NCI-H2227 treated with DMSO at 0.1 percent for 48 hours (cell line): ENCODE results near the gene P2RX4.
"Not testable (repeated sequence)": the region's sequence is repeated elsewhere in the genome, so short reads cannot be mapped to it uniquely, and the experiment has no call there.

Experiments
- DNase-seq: peaks from one replicate; lab custom pipeline; 2025; lab: John Stamatoyannopoulos, UW

The P2RX4 gene

DNA sequence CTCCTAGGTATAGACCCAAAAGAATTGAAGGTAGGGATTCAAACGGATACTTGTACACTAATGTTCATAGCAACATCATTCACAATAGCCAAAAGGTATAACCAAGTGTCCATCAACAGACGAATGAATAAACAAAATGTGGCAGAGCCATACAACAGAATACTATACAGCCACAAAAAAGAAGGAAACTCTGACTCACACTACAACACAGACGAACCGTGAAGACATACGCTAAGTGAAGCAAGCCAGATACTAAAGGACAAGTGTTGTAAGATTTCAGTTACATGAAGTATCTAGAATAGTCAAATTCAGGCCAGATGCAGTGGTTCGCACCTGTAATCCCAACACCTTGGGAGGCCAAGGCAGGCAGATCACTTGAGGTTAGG is 67.4 kb downstream of the P2RX4 start:
- DNase-seq: no peak

DNA sequence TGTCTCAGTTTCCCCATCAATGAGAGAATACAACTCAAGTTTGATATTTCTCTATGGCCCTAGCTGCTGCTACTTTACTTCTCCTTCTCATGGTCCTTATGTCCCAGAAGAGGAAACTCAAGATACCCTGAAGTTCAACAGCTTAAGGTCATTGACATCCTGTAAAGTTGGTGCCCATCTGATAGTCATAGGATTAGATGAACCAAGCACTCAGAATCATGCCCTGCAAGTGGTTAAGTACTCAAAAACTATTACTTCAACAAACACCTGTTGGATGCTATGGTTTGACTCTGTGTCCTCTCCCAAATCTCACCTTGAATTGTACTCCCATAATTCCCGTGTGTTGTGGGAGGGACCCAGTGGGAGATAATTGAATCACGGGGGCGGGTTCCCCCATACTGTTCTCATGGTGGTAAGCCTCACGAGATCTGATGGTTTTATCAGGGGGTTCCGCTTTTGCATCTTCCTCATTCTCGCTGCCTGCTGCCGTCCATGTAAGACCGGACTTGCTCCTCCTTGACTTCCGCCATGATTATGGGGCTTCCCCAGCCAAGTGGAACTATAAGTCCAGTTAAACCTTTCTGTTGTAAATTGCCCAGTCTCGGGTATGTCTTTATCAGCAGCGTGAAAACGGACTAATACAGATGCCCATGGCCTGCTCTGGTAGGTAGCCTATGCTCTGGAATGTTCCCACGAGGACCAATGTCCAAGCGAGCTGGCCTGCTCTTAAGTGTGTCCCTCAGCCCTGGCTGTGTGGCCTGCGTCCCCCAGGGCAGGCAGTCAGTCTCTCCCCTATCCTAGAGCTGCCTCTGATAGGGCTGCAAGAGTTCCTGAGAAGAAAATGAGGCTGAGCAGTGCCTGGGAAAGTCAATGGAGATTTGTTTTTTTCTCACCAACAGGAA is 68.5 kb downstream of the P2RX4 start:
- no peak for DNase-seq

DNA sequence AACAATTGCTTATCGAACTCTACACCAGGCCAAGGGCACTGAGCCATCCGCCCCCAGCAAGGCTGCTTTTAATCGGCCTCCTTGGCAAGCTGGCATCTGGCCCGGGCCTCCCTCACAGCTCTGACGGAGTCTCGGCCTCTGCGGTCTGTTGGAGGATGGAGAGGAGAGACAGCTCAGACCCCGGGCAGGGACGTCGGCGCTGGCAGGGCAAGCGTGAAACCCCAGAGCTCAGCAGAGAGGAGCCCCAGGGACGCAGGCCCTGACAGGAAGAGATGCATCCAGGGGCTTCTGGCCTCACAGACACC is 69.1 kb downstream of the P2RX4 start:
- no peak for DNase-seq

- DNase-seq: no peak
Observed at GRCh38 chr12:121279507-121279915, 69.6 kb downstream of the P2RX4 start.

- not testable (repeated sequence) for DNase-seq
Observed at GRCh38 chr12:121280531-121280930, 70.6 kb downstream of the P2RX4 start.

GRCh38 chr12:121281116-121281515 is 71.2 kb downstream of the P2RX4 start:
- not testable (repeated sequence) for DNase-seq

DNA sequence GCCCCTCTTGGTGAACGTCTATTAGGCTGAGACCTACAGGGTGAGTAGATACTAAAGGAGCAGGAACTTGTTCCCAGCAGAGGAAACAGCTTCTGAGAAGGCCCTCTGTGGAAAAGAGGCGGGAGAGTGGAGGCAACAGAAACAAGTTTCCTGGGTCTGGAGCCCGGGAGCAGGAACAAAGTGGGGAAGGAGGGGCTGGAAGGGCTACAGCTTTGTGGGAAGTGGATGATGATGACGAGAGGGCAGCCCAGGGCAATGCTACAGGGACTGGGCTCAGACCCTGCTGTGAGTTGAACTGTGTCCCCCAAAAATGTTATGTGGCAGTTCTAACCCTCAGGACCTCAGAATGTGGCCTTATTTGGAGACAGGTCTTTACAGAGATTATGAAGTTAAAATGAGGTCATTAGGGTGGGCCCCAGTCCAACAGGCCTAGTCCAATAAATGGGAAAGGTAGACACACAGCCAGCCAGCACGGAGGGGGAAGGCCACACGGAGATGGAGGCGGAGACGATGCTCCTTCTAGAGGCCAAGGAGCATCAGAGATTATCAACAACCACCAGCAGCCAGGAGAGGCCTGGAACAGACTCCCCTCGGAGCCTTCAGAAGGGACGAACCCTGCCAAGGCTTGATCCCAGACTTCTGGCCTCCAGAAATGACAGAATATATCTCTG is 72.3 kb downstream of the P2RX4 start:
- no peak for DNase-seq

DNA sequence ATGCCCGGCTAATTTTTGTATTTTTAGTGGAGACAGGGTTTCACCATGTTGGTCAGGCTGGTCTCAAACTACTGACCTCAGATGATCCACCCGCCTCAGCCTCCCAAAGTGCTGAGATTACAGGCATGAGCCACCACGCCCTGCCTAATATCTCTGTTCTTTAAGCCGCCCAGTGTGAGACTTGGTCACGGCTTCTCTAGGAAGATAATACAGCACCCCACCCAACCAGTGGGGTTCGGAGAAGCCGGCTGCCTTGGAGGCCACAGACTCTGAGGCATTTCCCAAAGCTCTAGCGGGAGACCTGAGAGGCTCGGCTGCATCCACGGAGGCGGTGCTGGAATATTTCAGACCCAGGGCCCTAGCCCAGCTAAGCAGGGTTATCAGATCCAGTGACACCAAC is 73.0 kb downstream of the P2RX4 start:
- DNase-seq: not testable (repeated sequence)

- no peak for DNase-seq
Observed at GRCh38 chr12:121283388-121283787, 73.5 kb downstream of the P2RX4 start.
